Measurements from ENCODE around the gene PKN1. TPM values are rescaled to one million over a fixed set of nuclear protein-coding genes. Genes with fewer than 3 reads are reported as not detected.

Gene PKN1
- total and polyA plus RNA-seq, 4 donors: 84.3 to 197 (median 121) TPM

DNA sequence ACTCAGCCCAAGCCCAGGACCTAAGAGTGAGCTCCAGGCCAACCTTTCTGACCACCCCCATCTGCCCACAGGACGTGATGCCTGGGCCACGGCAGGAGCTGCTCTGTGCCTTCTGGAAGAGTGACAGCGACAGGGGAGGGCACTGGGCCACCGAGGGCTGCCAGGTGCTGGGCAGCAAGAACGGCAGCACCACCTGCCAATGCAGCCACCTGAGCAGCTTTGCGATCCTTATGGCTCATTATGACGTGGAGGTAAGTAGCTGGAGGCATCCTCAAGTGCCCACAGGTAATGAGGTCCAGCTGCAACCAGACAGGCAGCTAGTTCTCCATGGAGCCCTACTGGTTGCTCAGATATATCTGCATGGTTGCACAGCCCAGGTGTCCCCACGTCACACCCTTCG is 28.8 kb upstream of the PKN1 start:
- TF ChIP-seq, protein P1, sequence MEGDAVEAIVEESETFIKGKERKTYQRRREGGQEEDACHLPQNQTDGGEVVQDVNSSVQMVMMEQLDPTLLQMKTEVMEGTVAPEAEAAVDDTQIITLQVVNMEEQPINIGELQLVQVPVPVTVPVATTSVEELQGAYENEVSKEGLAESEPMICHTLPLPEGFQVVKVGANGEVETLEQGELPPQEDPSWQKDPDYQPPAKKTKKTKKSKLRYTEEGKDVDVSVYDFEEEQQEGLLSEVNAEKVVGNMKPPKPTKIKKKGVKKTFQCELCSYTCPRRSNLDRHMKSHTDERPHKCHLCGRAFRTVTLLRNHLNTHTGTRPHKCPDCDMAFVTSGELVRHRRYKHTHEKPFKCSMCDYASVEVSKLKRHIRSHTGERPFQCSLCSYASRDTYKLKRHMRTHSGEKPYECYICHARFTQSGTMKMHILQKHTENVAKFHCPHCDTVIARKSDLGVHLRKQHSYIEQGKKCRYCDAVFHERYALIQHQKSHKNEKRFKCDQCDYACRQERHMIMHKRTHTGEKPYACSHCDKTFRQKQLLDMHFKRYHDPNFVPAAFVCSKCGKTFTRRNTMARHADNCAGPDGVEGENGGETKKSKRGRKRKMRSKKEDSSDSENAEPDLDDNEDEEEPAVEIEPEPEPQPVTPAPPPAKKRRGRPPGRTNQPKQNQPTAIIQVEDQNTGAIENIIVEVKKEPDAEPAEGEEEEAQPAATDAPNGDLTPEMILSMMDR (IDR thresholded peaks at IDR 0.05; ENCODE audit: control extremely low read depth, extremely low read depth): no peak
- Histone ChIP-seq H3K27me3 (ENCODE audit: control insufficient read depth in 3 of 3, insufficient read depth in 3 of 3, low read length in 2 of 3) (no peaks in the 10 kb centered on the region), H3K36me3 (ENCODE audit: control insufficient read depth in 4 of 4, insufficient read depth in 4 of 4, low read length in 4 of 4) (peaks cover 8 to 59% (median 15%) of the 10 kb centered on the region in 4 donors), H3K9ac (ENCODE audit: insufficient read depth in 1 of 2, low read length in 2 of 2) (no peak overlapping the region), H3K4me1 (ENCODE audit: control insufficient read depth in 5 of 5, insufficient read depth in 5 of 5, low read length in 5 of 5) (peaks cover 0 to 5% (median 0%) of the 10 kb centered on the region in 5 donors), H3K4me3 (no peak overlapping the region), H3K9me3 (ENCODE audit: control insufficient read depth in 4 of 4, insufficient read depth in 3 of 4, low read length in 3 of 4) (peaks cover 0 to 2% (median 0%) of the 10 kb centered on the region in 4 donors), H3K27ac (ENCODE audit: low read depth in 1 of 2, low read length in 1 of 2) (no peak overlapping the region)
- ATAC-seq (ENCODE audit: insufficient read depth, low FRiP score) (no peak), DNase-seq (no peak)
- 89 to 93% methylated on average over 9 of the region's 9 CpGs for WGBS, 2 donors

DNA sequence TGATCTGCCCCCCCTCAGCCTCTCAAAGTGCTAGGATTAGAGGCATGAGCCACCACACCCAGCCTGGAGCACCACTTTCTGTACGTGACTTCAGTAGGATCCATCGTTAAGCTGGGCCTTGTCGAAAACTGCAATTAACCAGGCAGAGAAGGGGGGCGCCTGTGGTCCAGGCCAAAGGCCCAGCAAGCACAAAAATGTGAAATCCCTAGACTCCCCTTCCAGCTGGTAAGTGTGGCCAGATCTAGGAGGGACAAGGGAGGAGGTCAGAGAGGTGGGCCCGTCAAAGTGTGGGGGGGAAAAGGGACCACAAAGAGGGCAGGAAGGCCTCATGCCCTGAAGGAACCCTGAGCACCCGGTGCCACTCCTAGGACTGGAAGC is 27.7 kb upstream of the PKN1 start:
- ATAC-seq (ENCODE audit: insufficient read depth, low FRiP score) (no peak), DNase-seq (peak in 2 of 3 donors; percentile 28 to 36)
- Histone ChIP-seq H3K9ac (ENCODE audit: insufficient read depth in 1 of 2, low read length in 2 of 2) (no peak overlapping the region), H3K9me3 (ENCODE audit: control insufficient read depth in 4 of 4, insufficient read depth in 3 of 4, low read length in 3 of 4) (peaks cover 0 to 2% (median 0%) of the 10 kb centered on the region in 4 donors), H3K4me3 (no peak overlapping the region), H3K36me3 (ENCODE audit: control insufficient read depth in 4 of 4, insufficient read depth in 4 of 4, low read length in 4 of 4) (peaks cover 13 to 70% (median 25%) of the 10 kb centered on the region in 4 donors), H3K27ac (ENCODE audit: low read depth in 1 of 2, low read length in 1 of 2) (peak overlapping the region in 1 of 2 donors; percentile 37), H3K4me1 (ENCODE audit: control insufficient read depth in 5 of 5, insufficient read depth in 5 of 5, low read length in 5 of 5) (peaks cover 0 to 5% (median 0%) of the 10 kb centered on the region in 5 donors), H3K27me3 (ENCODE audit: control insufficient read depth in 3 of 3, insufficient read depth in 3 of 3, low read length in 2 of 3) (no peaks in the 10 kb centered on the region)
- TF ChIP-seq, protein P1 (IDR thresholded peaks at IDR 0.05; ENCODE audit: control extremely low read depth, extremely low read depth): no peak
- WGBS, 2 donors: 81 to 85% methylated on average over 6 of the region's 6 CpGs

DNA sequence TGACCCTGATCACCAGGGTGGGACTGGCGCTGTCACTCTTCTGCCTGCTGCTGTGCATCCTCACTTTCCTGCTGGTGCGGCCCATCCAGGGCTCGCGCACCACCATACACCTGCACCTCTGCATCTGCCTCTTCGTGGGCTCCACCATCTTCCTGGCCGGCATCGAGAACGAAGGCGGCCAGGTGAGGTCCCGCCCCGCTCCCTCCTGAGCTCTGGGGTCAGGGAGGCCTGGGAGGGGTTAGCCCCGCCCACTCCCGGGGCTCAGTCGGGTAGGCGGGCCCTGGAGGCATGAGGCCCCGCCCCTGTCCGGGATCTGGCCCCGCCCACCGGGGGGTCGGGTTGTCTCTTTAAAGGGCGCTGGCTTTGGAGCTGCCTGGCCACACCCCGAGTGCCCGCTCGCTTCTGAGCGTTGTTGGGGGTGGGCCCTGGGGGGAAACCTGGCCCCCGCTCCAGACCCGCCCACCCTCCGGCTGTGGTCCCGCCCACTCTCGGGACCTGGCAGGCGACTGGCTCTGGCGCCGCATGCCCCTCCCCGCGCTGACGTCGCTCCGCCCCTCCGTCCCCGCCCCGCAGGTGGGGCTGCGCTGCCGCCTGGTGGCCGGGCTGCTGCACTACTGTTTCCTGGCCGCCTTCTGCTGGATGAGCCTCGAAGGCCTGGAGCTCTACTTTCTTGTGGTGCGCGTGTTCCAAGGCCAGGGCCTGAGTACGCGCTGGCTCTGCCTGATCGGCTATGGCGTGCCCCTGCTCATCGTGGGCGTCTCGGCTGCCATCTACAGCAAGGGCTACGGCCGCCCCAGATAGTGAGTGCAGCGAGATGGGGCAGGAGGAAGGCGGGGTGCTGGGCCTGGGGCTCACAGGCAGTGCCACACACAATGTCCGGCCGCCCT is 27.1 kb upstream of the PKN1 start:
- TF ChIP-seq, protein P1 (IDR thresholded peaks at IDR 0.05; ENCODE audit: control extremely low read depth, extremely low read depth): peak; percentile 70
- Histone ChIP-seq H3K9me3 (ENCODE audit: control insufficient read depth in 4 of 4, insufficient read depth in 3 of 4, low read length in 3 of 4) (peaks cover 0 to 2% (median 0%) of the 10 kb centered on the region in 4 donors), H3K27me3 (ENCODE audit: control insufficient read depth in 3 of 3, insufficient read depth in 3 of 3, low read length in 2 of 3) (no peaks in the 10 kb centered on the region), H3K9ac (ENCODE audit: insufficient read depth in 1 of 2, low read length in 2 of 2) (no peak overlapping the region), H3K36me3 (ENCODE audit: control insufficient read depth in 4 of 4, insufficient read depth in 4 of 4, low read length in 4 of 4) (peaks cover 14 to 76% (median 27%) of the 10 kb centered on the region in 4 donors), H3K27ac (ENCODE audit: low read depth in 1 of 2, low read length in 1 of 2) (peak overlapping the region in 1 of 2 donors; percentile 37), H3K4me1 (ENCODE audit: control insufficient read depth in 5 of 5, insufficient read depth in 5 of 5, low read length in 5 of 5) (peaks cover 0 to 8% (median 0%) of the 10 kb centered on the region in 5 donors), H3K4me3 (no peak overlapping the region)
- DNase-seq: peak; percentile 91 to 96 (median 93)
- peak; percentile 83 for ATAC-seq (ENCODE audit: insufficient read depth, low FRiP score)
- 31 to 35% methylated on average over 50 to 61 of the region's 61 CpGs for WGBS, 2 donors

Data from lung (tissue), 12 donors.